Left ventricle myocardium superior (tissue), 1 donor: ENCODE data around the gene DAAM1. TPM values are rescaled to one million over a fixed set of nuclear protein-coding genes. Genes with fewer than 3 reads are reported as not detected.
A peak's percentile ranks its signal among the peaks of the same experiment; 100 is the strongest.

Experiments
- ATAC-seq: fragments of 200-7000 bp; cut with Tn5 transposase; one replicate; pipeline ENCODE4 v1.9.1; 2020; ENCODE audit warnings: mild to moderate bottlenecking, moderate library complexity
- DNase-seq: peaks from one replicate; pipeline ENCODE4 v3.0.0-alpha.2; 2020
- intact Hi-C: fragments of 100-400 bp; cut with micrococcal nuclease; formaldehyde crosslinking; loops from one replicate; pipeline ENCODE4 v1.11.0; 2022
- total RNA-seq: library from RNA; stranded (reverse); fragmentation: NEBNext Ultra II Directional; extraction: Animal tissue kit (Norgen Biotek cat#: 25700); gene quantifications from one replicate; pipeline ENCODE4 v1.2.1, GENCODE V29; 2021
- donor health status: DM: no; HTN: yes; CAD: no; lungs with severe emphysema.

Gene DAAM1
- total RNA-seq, 1 donor from 2014 or later = 111 TPM

- ATAC-seq = no peak
- intact Hi-C loops = no loop called here
Observed at GRCh38 chr14:59213368-59214315, 25.2 kb downstream of the DAAM1 start.

GRCh38 chr14:59214702-59215302 is 26.3 kb downstream of the DAAM1 start:
- no peak for ATAC-seq
- intact Hi-C loops = no loop called here

More at GRCh38 chr14:59213368-59214315, 25.2 kb downstream of the DAAM1 start:
- DNase-seq = no peak

GRCh38 chr14:59215322-59215721 is 26.9 kb downstream of the DAAM1 start:
- ATAC-seq (peak; percentile 94), DNase-seq (peak; percentile 87)
- intact Hi-C loops = no loop called here

More at GRCh38 chr14:59214702-59215302, 26.3 kb downstream of the DAAM1 start:
- no peak for DNase-seq

GRCh38 chr14:59215757-59216156 is 27.3 kb downstream of the DAAM1 start:
- intact Hi-C loops = no loop called here
- DNase-seq (no peak), ATAC-seq (no peak)

- ATAC-seq (no peak), DNase-seq (no peak)
- intact Hi-C loops = no loop called here
Observed at GRCh38 chr14:59217011-59217410, 28.5 kb downstream of the DAAM1 start.

DNA sequence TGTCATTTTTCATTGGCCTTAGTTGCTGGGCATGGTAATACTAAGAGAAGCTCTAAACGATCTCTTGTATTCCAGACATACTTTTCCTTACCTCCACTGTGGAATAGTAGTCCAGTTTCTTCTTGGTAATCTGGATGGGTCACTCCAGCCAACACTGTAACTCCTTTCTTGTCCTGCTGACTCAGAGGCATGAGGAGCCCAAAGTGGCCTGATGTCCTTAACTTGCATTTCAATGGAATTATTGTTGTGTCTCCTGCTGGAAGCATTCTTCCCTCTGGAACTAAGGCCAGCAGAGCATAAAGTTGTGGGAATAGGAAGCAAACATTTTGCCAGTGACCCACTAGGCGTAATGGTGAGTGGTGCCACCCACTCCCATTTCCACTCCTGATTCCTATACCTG is 33.1 kb downstream of the DAAM1 start:
- intact Hi-C loops = no loop called here
- DNase-seq = no peak
- peak; percentile 30 for ATAC-seq

- ATAC-seq (no peak), DNase-seq (no peak)
- intact Hi-C loops = no loop called here
Observed at GRCh38 chr14:59224341-59224740, 35.9 kb downstream of the DAAM1 start.

- no peak for DNase-seq
- ATAC-seq = peak; percentile 19
- intact Hi-C loops = no loop called here
Observed at GRCh38 chr14:59225281-59225680, 36.8 kb downstream of the DAAM1 start.

- ATAC-seq (no peak), DNase-seq (no peak)
- intact Hi-C loops = no loop called here
Observed at GRCh38 chr14:59228421-59228820, 40.0 kb downstream of the DAAM1 start.

DNA sequence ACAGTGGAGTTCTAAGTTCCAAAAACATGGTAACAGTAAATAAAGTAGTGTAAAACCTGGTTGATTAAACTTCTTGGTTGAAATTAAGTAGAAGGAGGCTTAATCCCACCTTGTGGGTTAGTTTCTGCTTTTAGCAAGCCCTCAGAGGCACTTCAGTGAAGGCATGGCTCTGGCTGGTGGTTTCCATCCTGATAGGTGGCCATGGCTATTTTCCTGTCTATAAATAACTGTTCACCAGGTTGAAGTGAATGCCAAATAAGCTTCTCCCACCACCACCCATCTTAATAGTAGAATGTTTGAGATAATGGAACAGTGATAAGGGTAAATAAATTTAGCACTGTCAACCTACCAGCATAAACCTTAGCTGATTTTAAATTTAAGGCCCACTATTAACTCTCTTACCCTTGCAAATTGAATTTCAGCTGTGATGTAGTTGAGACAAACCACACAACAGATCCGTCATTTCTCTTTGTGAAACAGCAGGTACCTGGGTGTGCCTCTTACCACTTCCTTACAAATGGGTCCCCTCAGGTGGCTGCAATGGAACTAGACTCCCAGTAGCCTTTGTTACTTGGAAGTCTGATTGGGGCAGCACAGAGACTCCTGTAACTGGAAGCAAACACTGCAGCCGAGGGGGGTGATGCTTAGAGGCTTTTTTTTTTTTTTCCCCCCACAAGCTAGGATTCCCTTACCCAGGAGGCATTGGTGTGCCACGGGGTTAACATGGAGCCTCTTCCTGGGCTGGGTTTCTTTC is 41.4 kb downstream of the DAAM1 start:
- intact Hi-C loops = no loop called here
- ATAC-seq = peak; percentile 87
- DNase-seq = peak; percentile 30

DNA sequence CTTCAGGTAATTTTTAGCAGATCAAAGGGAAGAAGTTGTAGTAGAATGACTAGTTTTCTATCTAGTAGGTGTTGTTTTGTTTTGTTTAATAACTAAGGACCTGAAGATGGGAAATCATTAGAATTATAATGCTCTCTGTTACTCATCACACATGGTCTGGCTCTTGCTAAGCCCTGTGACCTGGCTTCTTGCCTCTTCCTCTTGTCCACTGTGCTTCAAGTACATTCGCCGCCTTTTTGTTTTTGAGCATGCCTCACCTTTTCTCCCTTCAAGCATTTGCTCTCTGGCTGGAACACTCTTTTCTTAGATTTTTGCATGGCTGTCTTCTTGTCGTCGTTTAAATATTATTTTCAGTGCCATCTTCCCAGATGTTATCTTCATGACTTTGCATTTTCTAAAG is 47.7 kb downstream of the DAAM1 start:
- DNase-seq = no peak
- peak; percentile 53 for ATAC-seq
- intact Hi-C loops = no loop called here

DNA sequence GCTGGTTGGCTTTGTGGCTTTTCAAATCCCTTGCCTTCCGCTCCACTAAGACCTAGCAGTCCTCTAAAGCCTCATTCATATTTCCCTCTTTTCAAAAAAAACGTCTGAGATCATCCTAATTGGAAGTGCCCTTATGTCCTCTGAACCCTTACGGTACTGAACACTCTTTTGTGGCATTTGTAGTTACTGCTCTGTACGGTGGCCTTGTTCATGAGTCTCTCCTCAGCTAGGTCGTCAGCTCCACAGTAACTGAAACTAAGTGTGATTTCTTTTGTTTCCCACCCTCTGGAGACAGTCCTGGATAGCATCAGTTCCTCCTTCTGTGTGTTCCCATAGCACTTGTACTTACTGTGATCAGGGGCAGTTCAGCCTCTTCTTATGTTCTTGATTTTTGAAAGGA is 49.7 kb downstream of the DAAM1 start:
- no peak for DNase-seq
- intact Hi-C loops = no loop called here
- peak; percentile 48 for ATAC-seq

DNA sequence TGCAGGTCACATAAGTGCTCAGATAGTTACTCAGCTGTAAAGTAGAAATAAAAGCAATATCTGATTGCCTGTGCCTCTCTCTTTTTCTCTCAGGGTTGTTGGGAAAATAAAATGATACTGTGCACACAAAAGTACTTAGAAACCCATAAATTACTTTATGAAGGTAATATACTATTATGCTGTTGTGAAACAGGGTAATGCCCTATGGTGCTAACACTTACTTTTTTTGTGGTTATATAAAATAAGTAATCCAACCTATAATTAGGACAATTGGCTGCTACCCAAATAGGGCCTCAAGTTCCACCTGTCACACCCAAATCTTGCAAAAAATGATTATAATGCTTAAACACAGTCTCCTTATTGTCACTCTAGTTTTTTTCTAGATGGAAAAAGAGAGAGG is 50.6 kb downstream of the DAAM1 start:
- ATAC-seq (no peak), DNase-seq (no peak)
- intact Hi-C loops = no loop called here

DNA sequence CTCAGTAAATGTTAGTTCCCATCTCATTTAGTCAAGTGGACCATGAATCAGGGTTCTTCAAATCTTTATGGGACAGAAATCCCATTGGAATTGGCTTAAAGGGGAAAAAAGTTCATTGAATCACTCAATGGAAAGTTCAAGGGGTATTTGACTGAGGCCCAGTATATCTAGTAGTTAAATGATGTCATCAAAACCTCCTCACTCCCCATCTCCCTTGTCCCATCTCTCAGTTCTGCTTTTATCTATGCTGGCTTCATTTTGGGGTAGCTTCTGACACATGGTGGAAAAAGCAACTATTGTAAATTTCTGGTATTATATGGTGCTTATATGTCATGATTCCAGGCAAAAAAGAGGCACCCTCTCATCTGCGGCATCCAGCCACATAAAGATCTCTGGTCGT is 51.9 kb downstream of the DAAM1 start:
- intact Hi-C loops = no loop called here
- ATAC-seq = no peak

GRCh38 chr14:59241121-59241520 is 52.7 kb downstream of the DAAM1 start:
- ATAC-seq = no peak
- intact Hi-C loops = no loop called here
- no peak for DNase-seq

More for the DNA sequence above, 51.9 kb downstream of the DAAM1 start:
- no peak for DNase-seq

GRCh38 chr14:59243174-59243573 is 54.7 kb downstream of the DAAM1 start:
- intact Hi-C loops = no loop called here
- ATAC-seq (no peak), DNase-seq (no peak)

GRCh38 chr14:59244581-59244980 is 56.1 kb downstream of the DAAM1 start:
- no peak for ATAC-seq
- no peak for DNase-seq
- intact Hi-C loops = no loop called here

DNA sequence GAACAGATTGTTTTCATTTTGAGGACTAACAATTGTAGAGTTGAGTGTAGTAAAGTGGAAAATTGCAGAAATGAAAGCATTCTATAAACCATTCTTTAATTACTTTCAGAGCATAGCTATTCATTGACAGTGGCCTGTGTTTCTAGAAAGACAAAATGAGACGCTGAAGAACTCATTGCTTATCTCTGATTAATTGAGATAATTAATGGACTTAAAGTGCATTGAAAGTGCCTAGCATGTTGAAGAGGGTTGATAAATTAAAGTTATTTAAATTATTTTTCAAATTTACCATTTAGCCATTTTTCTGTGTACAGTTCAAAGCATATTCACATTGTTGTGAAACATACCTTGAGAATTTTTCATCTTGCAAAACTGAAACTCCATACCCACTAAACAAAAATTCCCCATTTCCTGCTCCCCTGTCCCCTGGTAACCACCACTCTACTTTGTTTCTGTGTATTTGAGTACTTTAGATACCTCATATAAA is 57.4 kb downstream of the DAAM1 start:
- DNase-seq (no peak), ATAC-seq (no peak)
- intact Hi-C loops = no loop called here

GRCh38 chr14:59246566-59246965 is 58.1 kb downstream of the DAAM1 start:
- no peak for DNase-seq
- intact Hi-C loops = no loop called here
- ATAC-seq = no peak
